Measurements from ENCODE around the gene IGF2BP2. TPM values are rescaled to one million over a fixed set of nuclear protein-coding genes. Genes with fewer than 3 reads are reported as not detected.
A peak's percentile ranks its signal among the peaks of the same experiment; 100 is the strongest.

Gene IGF2BP2
- total and polyA plus RNA-seq, 9 of the 15 experiments (the other 6 are each of a cell fraction or from before 2014, with no cell fraction given): 3.2 to 59.6 (median 30.5) TPM

DNA sequence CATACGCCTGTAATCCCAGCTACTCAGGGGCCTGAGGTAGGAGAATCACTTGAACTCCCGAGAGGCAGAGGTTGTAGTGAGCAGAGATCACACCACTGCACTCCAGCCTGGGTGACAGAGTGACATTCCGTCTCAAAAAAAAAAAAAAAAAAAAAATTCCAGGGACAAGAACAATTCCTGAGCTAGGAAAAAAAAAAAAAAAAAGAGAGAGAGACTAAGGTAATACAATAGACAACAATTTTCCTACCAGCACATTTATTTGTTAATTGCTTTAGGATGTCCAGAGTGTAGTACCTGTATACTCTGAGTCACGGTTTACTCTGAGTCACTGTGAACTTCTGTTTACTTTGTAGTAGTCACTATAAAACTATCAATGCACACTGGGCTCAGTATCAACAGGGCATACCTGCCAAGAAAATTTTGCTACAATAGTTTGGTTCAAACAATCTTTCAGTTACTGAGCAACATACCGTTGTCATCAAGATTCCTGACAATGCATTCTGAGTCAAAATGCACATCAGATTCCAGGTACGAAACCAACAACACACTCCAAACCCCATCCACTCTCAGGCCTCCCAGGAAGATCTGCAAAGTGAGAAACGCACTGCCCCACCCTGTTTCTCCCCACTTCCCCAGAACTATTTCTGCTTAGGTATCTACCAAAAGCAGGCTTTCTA is 28.3 kb downstream of the IGF2BP2 start (continued):
- TF ChIP-seq ZNF75A (CRISPR knock-in tag; IDR thresholded peaks at IDR 0.05) (no peak), HDAC1 (IDR thresholded peaks at IDR 0.05) (0 out of 4 replicates have a peak, but pooled peaks of 1 of the 2 experiments have one; percentile 36), ILK (tag; IDR thresholded peaks at IDR 0.05; ENCODE audit: borderline replicate concordance, low read depth) (no peak), FOXA1 (IDR thresholded peaks at IDR 0.05; ENCODE audit: borderline replicate concordance) (peak; percentile 40; the same call in 1 of the 2 replicates), MBD2 (IDR thresholded peaks at IDR 0.05; ENCODE audit: borderline replicate concordance, low read depth) (no peak), ADNP (tag; IDR thresholded peaks at IDR 0.05) (no peak), SMARCC2 (IDR thresholded peaks at IDR 0.05; ENCODE audit: low read depth) (peak; percentile 61), HOXB6 (CRISPR knock-in tag; IDR thresholded peaks at IDR 0.05; ENCODE audit: borderline replicate concordance) (no peak), NCOR1 (IDR thresholded peaks at IDR 0.05) (no peak), JUNB (CRISPR knock-in tag; conservative IDR thresholded peaks at IDR 0.05) (no peak)
- TF ChIP-seq, protein P1, sequence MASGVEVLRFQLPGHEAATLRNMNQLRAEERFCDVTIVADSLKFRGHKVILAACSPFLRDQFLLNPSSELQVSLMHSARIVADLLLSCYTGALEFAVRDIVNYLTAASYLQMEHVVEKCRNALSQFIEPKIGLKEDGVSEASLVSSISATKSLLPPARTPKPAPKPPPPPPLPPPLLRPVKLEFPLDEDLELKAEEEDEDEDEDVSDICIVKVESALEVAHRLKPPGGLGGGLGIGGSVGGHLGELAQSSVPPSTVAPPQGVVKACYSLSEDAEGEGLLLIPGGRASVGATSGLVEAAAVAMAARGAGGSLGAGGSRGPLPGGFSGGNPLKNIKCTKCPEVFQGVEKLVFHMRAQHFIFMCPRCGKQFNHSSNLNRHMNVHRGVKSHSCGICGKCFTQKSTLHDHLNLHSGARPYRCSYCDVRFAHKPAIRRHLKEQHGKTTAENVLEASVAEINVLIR (CRISPR knock-in tag; IDR thresholded peaks at IDR 0.05): no peak
- TF ChIP-seq, protein P2, sequence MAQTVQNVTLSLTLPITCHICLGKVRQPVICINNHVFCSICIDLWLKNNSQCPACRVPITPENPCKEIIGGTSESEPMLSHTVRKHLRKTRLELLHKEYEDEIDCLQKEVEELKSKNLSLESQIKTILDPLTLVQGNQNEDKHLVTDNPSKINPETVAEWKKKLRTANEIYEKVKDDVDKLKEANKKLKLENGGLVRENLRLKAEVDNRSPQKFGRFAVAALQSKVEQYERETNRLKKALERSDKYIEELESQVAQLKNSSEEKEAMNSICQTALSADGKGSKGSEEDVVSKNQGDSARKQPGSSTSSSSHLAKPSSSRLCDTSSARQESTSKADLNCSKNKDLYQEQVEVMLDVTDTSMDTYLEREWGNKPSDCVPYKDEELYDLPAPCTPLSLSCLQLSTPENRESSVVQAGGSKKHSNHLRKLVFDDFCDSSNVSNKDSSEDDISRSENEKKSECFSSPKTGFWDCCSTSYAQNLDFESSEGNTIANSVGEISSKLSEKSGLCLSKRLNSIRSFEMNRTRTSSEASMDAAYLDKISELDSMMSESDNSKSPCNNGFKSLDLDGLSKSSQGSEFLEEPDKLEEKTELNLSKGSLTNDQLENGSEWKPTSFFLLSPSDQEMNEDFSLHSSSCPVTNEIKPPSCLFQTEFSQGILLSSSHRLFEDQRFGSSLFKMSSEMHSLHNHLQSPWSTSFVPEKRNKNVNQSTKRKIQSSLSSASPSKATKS (CRISPR knock-in tag; IDR thresholded peaks at IDR 0.05): no peak
- TF ChIP-seq, protein P3, sequence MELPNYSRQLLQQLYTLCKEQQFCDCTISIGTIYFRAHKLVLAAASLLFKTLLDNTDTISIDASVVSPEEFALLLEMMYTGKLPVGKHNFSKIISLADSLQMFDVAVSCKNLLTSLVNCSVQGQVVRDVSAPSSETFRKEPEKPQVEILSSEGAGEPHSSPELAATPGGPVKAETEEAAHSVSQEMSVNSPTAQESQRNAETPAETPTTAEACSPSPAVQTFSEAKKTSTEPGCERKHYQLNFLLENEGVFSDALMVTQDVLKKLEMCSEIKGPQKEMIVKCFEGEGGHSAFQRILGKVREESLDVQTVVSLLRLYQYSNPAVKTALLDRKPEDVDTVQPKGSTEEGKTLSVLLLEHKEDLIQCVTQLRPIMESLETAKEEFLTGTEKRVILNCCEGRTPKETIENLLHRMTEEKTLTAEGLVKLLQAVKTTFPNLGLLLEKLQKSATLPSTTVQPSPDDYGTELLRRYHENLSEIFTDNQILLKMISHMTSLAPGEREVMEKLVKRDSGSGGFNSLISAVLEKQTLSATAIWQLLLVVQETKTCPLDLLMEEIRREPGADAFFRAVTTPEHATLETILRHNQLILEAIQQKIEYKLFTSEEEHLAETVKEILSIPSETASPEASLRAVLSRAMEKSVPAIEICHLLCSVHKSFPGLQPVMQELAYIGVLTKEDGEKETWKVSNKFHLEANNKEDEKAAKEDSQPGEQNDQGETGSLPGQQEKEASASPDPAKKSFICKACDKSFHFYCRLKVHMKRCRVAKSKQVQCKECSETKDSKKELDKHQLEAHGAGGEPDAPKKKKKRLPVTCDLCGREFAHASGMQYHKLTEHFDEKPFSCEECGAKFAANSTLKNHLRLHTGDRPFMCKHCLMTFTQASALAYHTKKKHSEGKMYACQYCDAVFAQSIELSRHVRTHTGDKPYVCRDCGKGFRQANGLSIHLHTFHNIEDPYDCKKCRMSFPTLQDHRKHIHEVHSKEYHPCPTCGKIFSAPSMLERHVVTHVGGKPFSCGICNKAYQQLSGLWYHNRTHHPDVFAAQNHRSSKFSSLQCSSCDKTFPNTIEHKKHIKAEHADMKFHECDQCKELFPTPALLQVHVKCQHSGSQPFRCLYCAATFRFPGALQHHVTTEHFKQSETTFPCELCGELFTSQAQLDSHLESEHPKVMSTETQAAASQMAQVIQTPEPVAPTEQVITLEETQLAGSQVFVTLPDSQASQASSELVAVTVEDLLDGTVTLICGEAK (IDR thresholded peaks at IDR 0.05): no peak
- TF ChIP-seq, protein P3 (CRISPR knock-in tag; IDR thresholded peaks at IDR 0.05): no peak
- TF ChIP-seq, protein P4, sequence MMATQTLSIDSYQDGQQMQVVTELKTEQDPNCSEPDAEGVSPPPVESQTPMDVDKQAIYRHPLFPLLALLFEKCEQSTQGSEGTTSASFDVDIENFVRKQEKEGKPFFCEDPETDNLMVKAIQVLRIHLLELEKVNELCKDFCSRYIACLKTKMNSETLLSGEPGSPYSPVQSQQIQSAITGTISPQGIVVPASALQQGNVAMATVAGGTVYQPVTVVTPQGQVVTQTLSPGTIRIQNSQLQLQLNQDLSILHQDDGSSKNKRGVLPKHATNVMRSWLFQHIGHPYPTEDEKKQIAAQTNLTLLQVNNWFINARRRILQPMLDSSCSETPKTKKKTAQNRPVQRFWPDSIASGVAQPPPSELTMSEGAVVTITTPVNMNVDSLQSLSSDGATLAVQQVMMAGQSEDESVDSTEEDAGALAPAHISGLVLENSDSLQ (IDR thresholded peaks at IDR 0.05): no peak
